ENCODE data around the gene PLEKHG3.

DNA sequence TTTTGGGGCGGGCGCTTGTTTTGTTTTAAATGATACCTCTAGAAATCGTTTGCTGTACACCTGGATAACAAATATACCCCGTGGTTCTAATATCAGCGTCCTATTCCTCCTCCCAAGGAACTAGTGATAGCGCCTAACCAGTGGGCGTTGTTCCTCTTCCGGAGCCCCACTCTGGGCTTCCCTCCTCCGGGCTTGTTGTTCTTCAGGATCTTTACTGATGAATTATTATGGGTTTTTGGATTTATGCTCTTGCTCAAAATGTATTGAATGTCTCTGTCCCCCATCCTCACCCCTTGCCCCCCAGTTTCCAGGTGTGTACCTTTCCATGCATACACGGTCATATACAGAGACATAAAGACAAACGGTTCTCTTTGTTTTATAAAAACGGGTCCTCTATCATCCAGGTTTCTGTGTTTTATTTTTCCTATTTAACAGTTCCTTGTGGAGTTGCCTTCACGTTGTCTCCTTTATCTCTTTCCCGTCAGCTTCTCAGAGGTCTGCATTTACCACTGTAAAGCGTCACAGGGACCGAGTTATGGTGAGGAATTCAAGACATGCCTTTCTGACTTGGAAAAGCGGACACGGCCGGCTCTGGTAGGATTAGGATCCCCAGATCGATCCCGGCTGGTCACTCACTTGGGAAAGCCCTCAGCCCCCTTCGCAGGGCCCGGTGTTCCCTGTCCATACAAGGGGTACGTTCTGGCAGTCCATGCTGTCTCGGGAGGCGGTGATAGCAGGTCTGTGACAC lies 655 bp upstream of the PLEKHG3 start:
- no peak for TF ChIP-seq POU2F2 (IDR thresholded peaks at IDR 0.05; ENCODE audit: low read depth, low read length)
- no peak for TF ChIP-seq POLR2A (IDR thresholded peaks at IDR 0.05; ENCODE audit: low read depth, low read length)
- no peak for TF ChIP-seq TAF1 (IDR thresholded peaks at IDR 0.05; ENCODE audit: low read depth, low read length)
- TF ChIP-seq POLR2AphosphoS5 (IDR thresholded peaks at IDR 0.05; ENCODE audit: low read depth, low read length), result no peak

Measured in GM12891 (cell line).